Glutamatergic neuron (in vitro differentiated cells): ENCODE measurements around the gene ZFP1. TPM values are rescaled to one million over a fixed set of nuclear protein-coding genes. Genes with fewer than 3 reads are reported as not detected.
"Not testable (repeated sequence)": the region's sequence is repeated elsewhere in the genome, so short reads cannot be mapped to it uniquely, and the experiment has no call there.

Source experiments
- DNase-seq: peaks from one replicate; pipeline ENCODE4 v3.0.0; 2022
- H3K27ac Mint-ChIP-seq: one replicate; pipeline ENCODE4 v1.8.0; 2020; ENCODE audit warnings: mild to moderate bottlenecking, mixed read lengths, inconsistent platforms; ENCODE audit not compliant: unreplicated experiment
- H3K27me3 Mint-ChIP-seq: one replicate; pipeline ENCODE4 v1.8.0; 2020; ENCODE audit warnings: mild to moderate bottlenecking, moderate library complexity, mixed read lengths, inconsistent platforms; ENCODE audit not compliant: unreplicated experiment
- H3K36me3 Mint-ChIP-seq: one replicate; pipeline ENCODE4 v1.8.0; 2020; ENCODE audit warnings: mild to moderate bottlenecking, mixed read lengths, inconsistent platforms; ENCODE audit not compliant: unreplicated experiment
- H3K4me1 Mint-ChIP-seq: one replicate; pipeline ENCODE4 v1.8.0; 2020; ENCODE audit warnings: mild to moderate bottlenecking, low read depth, mixed read lengths, inconsistent platforms; ENCODE audit not compliant: unreplicated experiment
- H3K4me3 Mint-ChIP-seq: one replicate; pipeline ENCODE4 v1.8.0; 2020; ENCODE audit warnings: mild to moderate bottlenecking, mixed read lengths, inconsistent platforms; ENCODE audit not compliant: unreplicated experiment
- H3K9me3 Mint-ChIP-seq: one replicate; pipeline ENCODE4 v1.8.0; 2020; ENCODE audit warnings: mild to moderate bottlenecking, moderate library complexity, mixed read lengths, inconsistent platforms; ENCODE audit not compliant: unreplicated experiment
- CTCF ChIP-seq: fragments of 200-600 bp; sonication (generic); IDR thresholded peaks from one replicate; pipeline ENCODE4 v1.5.0; 2021; ENCODE audit not compliant: partially characterized antibody, unreplicated experiment
- total RNA-seq: library from RNA; stranded (reverse); fragmentation: NEBNext Ultra II Directional; extraction: Animal tissue kit (Norgen Biotek cat#: 25700); gene quantifications from one replicate; pipeline ENCODE4 v1.2.1, GENCODE V29; 2021; ENCODE audit not compliant: unreplicated experiment

ZFP1 gene
- total RNA-seq, 1 donor from 2014 or later: 16.1 TPM

- Mint-ChIP-seq H3K27ac (no peak overlapping the region), H3K4me1 (peaks cover 1% of the 10 kb centered on the region), H3K9me3 (peaks cover 4% of the 10 kb centered on the region), H3K36me3 (no peaks in the 10 kb centered on the region), H3K4me3 (no peak overlapping the region), H3K27me3 (no peaks in the 10 kb centered on the region)
- TF ChIP-seq CTCF: no peak
- DNase-seq: no peak
Measured at GRCh38 chr16:75207831-75208230, 59.5 kb downstream of the ZFP1 start.

GRCh38 chr16:75208242-75208825, 60.0 kb downstream of the ZFP1 start:
- Mint-ChIP-seq H3K9me3 (peaks cover 4% of the 10 kb centered on the region), H3K36me3 (no peaks in the 10 kb centered on the region), H3K27me3 (no peaks in the 10 kb centered on the region), H3K4me1 (peaks cover 1% of the 10 kb centered on the region), H3K27ac (no peak overlapping the region), H3K4me3 (no peak overlapping the region)
- TF ChIP-seq CTCF: no peak
- DNase-seq: no peak

- peaks cover 2% of the 10 kb centered on the region for H3K9me3 Mint-ChIP-seq
- H3K36me3 Mint-ChIP-seq: no peaks in the 10 kb centered on the region
- no peak overlapping the region for H3K4me3 Mint-ChIP-seq
- DNase-seq: no peak
- no peaks in the 10 kb centered on the region for H3K27me3 Mint-ChIP-seq
- H3K27ac Mint-ChIP-seq: no peak overlapping the region
- TF ChIP-seq CTCF: no peak
- H3K4me1 Mint-ChIP-seq: no peaks in the 10 kb centered on the region
Measured at GRCh38 chr16:75208861-75209505, 60.7 kb downstream of the ZFP1 start.

- DNase-seq, H3K36me3 Mint-ChIP-seq, H3K27ac Mint-ChIP-seq, H3K4me1 Mint-ChIP-seq, H3K27me3 Mint-ChIP-seq, H3K4me3 Mint-ChIP-seq, H3K9me3 Mint-ChIP-seq: not testable (repeated sequence)
Measured at GRCh38 chr16:75209514-75209913, 61.2 kb downstream of the ZFP1 start.

- Mint-ChIP-seq H3K27ac (no peak overlapping the region), H3K9me3 (peaks cover 1% of the 10 kb centered on the region), H3K4me1 (no peaks in the 10 kb centered on the region), H3K4me3 (no peak overlapping the region), H3K27me3 (no peaks in the 10 kb centered on the region), H3K36me3 (no peaks in the 10 kb centered on the region)
- TF ChIP-seq CTCF: no peak
- no peak for DNase-seq
Measured at GRCh38 chr16:75209944-75210343, 61.6 kb downstream of the ZFP1 start.

GRCh38 chr16:75211286-75211685, 63.0 kb downstream of the ZFP1 start:
- not testable (repeated sequence) for H3K27ac Mint-ChIP-seq, DNase-seq, H3K9me3 Mint-ChIP-seq, H3K27me3 Mint-ChIP-seq, H3K4me3 Mint-ChIP-seq, H3K4me1 Mint-ChIP-seq, H3K36me3 Mint-ChIP-seq
